ENCODE data around the gene NOXA1. TPM values are rescaled to one million over a fixed set of nuclear protein-coding genes. Genes with fewer than 3 reads are reported as not detected.

Gene NOXA1
- total and polyA plus RNA-seq, 2 of the 8 experiments (the other 6 are each of a cell fraction or from before 2014, with no cell fraction given), result 0.34 to 0.91 TPM

DNA sequence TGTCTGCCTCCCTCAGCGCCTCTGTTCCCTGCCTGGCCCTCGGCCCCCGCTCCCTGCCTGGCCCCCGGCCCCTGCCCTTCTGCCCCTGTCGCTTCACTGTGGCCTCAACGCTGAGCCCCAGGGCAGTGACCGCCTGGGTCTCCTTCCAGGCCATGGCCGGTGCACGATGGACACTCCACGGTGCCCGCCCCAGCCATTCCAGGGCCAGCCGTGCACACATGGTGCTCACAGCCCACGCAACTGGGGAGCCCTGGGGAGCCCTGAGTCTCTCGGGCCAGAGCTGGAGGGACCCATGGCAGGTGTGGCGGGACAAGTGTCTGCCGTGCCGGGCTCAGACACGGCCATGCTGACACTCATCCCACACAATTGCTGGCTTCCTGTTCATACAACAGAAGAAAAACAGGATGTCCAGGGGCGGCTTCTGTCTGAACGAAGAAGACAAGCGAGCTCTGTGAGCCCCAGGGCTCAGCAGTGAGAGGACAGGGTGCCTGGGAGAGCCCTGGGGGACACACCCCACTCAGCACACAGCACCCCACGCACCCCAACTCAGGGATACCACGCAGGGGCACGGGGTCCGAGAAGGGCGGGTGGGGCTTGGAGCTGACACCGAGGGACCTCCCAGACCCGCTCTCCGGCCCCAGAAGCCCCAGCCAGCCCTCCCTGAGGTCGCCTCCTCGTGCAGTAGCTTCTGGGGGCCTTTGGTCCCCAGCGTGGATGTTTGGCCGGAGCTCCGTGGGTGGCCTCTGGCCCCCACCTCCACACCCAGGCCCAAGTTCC, 35.9 kb upstream of the NOXA1 start (continued):
- TF ChIP-seq, protein P1, sequence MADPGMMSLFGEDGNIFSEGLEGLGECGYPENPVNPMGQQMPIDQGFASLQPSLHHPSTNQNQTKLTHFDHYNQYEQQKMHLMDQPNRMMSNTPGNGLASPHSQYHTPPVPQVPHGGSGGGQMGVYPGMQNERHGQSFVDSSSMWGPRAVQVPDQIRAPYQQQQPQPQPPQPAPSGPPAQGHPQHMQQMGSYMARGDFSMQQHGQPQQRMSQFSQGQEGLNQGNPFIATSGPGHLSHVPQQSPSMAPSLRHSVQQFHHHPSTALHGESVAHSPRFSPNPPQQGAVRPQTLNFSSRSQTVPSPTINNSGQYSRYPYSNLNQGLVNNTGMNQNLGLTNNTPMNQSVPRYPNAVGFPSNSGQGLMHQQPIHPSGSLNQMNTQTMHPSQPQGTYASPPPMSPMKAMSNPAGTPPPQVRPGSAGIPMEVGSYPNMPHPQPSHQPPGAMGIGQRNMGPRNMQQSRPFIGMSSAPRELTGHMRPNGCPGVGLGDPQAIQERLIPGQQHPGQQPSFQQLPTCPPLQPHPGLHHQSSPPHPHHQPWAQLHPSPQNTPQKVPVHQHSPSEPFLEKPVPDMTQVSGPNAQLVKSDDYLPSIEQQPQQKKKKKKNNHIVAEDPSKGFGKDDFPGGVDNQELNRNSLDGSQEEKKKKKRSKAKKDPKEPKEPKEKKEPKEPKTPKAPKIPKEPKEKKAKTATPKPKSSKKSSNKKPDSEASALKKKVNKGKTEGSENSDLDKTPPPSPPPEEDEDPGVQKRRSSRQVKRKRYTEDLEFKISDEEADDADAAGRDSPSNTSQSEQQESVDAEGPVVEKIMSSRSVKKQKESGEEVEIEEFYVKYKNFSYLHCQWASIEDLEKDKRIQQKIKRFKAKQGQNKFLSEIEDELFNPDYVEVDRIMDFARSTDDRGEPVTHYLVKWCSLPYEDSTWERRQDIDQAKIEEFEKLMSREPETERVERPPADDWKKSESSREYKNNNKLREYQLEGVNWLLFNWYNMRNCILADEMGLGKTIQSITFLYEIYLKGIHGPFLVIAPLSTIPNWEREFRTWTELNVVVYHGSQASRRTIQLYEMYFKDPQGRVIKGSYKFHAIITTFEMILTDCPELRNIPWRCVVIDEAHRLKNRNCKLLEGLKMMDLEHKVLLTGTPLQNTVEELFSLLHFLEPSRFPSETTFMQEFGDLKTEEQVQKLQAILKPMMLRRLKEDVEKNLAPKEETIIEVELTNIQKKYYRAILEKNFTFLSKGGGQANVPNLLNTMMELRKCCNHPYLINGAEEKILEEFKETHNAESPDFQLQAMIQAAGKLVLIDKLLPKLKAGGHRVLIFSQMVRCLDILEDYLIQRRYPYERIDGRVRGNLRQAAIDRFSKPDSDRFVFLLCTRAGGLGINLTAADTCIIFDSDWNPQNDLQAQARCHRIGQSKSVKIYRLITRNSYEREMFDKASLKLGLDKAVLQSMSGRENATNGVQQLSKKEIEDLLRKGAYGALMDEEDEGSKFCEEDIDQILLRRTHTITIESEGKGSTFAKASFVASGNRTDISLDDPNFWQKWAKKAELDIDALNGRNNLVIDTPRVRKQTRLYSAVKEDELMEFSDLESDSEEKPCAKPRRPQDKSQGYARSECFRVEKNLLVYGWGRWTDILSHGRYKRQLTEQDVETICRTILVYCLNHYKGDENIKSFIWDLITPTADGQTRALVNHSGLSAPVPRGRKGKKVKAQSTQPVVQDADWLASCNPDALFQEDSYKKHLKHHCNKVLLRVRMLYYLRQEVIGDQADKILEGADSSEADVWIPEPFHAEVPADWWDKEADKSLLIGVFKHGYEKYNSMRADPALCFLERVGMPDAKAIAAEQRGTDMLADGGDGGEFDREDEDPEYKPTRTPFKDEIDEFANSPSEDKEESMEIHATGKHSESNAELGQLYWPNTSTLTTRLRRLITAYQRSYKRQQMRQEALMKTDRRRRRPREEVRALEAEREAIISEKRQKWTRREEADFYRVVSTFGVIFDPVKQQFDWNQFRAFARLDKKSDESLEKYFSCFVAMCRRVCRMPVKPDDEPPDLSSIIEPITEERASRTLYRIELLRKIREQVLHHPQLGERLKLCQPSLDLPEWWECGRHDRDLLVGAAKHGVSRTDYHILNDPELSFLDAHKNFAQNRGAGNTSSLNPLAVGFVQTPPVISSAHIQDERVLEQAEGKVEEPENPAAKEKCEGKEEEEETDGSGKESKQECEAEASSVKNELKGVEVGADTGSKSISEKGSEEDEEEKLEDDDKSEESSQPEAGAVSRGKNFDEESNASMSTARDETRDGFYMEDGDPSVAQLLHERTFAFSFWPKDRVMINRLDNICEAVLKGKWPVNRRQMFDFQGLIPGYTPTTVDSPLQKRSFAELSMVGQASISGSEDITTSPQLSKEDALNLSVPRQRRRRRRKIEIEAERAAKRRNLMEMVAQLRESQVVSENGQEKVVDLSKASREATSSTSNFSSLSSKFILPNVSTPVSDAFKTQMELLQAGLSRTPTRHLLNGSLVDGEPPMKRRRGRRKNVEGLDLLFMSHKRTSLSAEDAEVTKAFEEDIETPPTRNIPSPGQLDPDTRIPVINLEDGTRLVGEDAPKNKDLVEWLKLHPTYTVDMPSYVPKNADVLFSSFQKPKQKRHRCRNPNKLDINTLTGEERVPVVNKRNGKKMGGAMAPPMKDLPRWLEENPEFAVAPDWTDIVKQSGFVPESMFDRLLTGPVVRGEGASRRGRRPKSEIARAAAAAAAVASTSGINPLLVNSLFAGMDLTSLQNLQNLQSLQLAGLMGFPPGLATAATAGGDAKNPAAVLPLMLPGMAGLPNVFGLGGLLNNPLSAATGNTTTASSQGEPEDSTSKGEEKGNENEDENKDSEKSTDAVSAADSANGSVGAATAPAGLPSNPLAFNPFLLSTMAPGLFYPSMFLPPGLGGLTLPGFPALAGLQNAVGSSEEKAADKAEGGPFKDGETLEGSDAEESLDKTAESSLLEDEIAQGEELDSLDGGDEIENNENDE (IDR thresholded peaks at IDR 0.05; ENCODE audit: insufficient replicate concordance, low read length), result no peak
- TF ChIP-seq, protein P2, sequence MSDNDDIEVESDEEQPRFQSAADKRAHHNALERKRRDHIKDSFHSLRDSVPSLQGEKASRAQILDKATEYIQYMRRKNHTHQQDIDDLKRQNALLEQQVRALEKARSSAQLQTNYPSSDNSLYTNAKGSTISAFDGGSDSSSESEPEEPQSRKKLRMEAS (IDR thresholded peaks at IDR 0.05), result no peak
- TF ChIP-seq HDAC2 (IDR thresholded peaks at IDR 0.05; ENCODE audit: borderline replicate concordance in 1 of 2, low read depth in 2 of 2, low read length in 2 of 2) (no peak), ASH2L (IDR thresholded peaks at IDR 0.05; ENCODE audit: low read length) (no peak), TEAD4 (IDR thresholded peaks at IDR 0.05; ENCODE audit: low read depth, low read length) (no peak), KDM5A (IDR thresholded peaks at IDR 0.05; ENCODE audit: low read length) (no peak), CTBP2 (IDR thresholded peaks at IDR 0.05; ENCODE audit: borderline replicate concordance, insufficient read depth, insufficient read length, low read length) (no peak), CEBPB (IDR thresholded peaks at IDR 0.05; ENCODE audit: low read depth, low read length) (no peak), SAP30 (IDR thresholded peaks at IDR 0.05; ENCODE audit: insufficient read depth, insufficient replicate concordance, low read length) (no peak)
